HCT116 (cell line): Measurements from ENCODE around the gene RGS18. TPM values are rescaled to one million over a fixed set of nuclear protein-coding genes. Genes with fewer than 3 reads are reported as not detected.

Experiments used
- ATAC-seq: fragments of 200-7000 bp; cut with Tn5 transposase; 2 replicates; pipeline ENCODE4 v1.9.1; 2020; ENCODE audit warnings: mild to moderate bottlenecking, moderate library complexity
- BruUV-seq: library from RNA; stranded (reverse); fragments of 400-500 nt; replicated peaks from 2 replicates; lab custom pipeline; 2021; lab: Mats Ljungman, UMichigan
- CTCF ChIA-PET: fragments of 300-600 bp; sonication (Branson Sonifier 250); formaldehyde crosslinking; loops from one replicate; lab custom pipeline; 2021; ENCODE audit warnings: antibody characterized with exemption; lab: Charles Lee
- POLR2A ChIA-PET: fragments of 300-600, 350-600 bp; sonication (Branson Sonifier 250); formaldehyde crosslinking; loops from one replicate; lab custom pipeline; 2021; ENCODE audit warnings: antibody characterized with exemption; lab: Charles Lee
- RAD21 ChIA-PET, 2 experiments: fragments of 300-600 bp; sonication (Branson Sonifier 250); formaldehyde crosslinking; loops; one replicate each; lab custom pipeline; 2023; ENCODE audit warnings: low total read pairs in 2 of 2; ENCODE audit not compliant: uncharacterized antibody in 2 of 2, unreplicated experiment in 2 of 2, low non-redundant PET in 1 of 2; lab: Charles Lee
- DNase-seq: peaks from one replicate; pipeline ENCODE4 v3.0.0-alpha.2; 2010; ENCODE audit warnings: low read depth, low spot score
- H2AFZ ChIP-seq: fragments of 200-600 bp; shearing (Covaris generic), sonication (generic); 2 replicates; pipeline ENCODE4 v1.6.1; 2017; ENCODE audit warnings: low read depth, mixed run types, mixed read lengths, antibody characterized with exemption, low read length; ENCODE audit not compliant: poor library complexity, severe bottlenecking
- H3K27ac ChIP-seq: 2 replicates; pipeline ENCODE4 v1.5.1; 2012; ENCODE audit warnings: low read depth, low read length
- H3K27me3 ChIP-seq: fragments of 200-600 bp; sonication (generic); 2 replicates; pipeline ENCODE4 v1.6.1; 2016; ENCODE audit warnings: mixed run types, low read length, mixed read lengths; ENCODE audit not compliant: insufficient read depth
- H3K36me3 ChIP-seq, 2 experiments: fragments of 200-500 bp in 1 of 2; fragments of 200-600 bp in 1 of 2; sonication (Bioruptor generic) in 1 of 2; sonication (generic) in 1 of 2; 2 replicates each; pipeline versions ENCODE4 v1.5.1 to v1.6.1; 2014 to 2016; ENCODE audit warnings: low read length in 2 of 2, inconsistent platforms in 1 of 2, mixed read lengths in 1 of 2, mixed run types in 1 of 2; ENCODE audit not compliant: insufficient read depth in 2 of 2, control insufficient read depth in 1 of 2
- H3K4me1 ChIP-seq, 2 experiments: fragments of 200-600 bp in 1 of 2; sonication (generic) in 1 of 2; 2 replicates each; pipeline versions ENCODE4 v1.5.1 to v1.6.1; 2012 to 2017; ENCODE audit warnings: low read length in 2 of 2, inconsistent platforms in 1 of 2, mild to moderate bottlenecking in 1 of 2, mixed read lengths in 1 of 2, mixed run types in 1 of 2, moderate library complexity in 1 of 2; ENCODE audit not compliant: insufficient read depth in 2 of 2, control insufficient read depth in 1 of 2
- H3K4me2 ChIP-seq: fragments of 200-600 bp; sonication (generic); 2 replicates; pipeline ENCODE4 v1.6.1; 2017; ENCODE audit warnings: mixed run types, low read length, mixed read lengths
- H3K4me3 ChIP-seq, 2 experiments: fragments of 200-600 bp in 1 of 2; sonication (generic) in 1 of 2; replicated peaks in 1 of 2; 2 replicates each; pipeline ENCODE4 v1.5.1; 2011 to 2016; ENCODE audit warnings: low read length in 2 of 2, control low read depth in 1 of 2, low read depth in 1 of 2, mild to moderate bottlenecking in 1 of 2, mixed read lengths in 1 of 2, mixed run types in 1 of 2
- H3K79me2 ChIP-seq: fragments of 200-600 bp; sonication (generic); 2 replicates; pipeline ENCODE4 v1.6.1; 2017; ENCODE audit warnings: mild to moderate bottlenecking, mixed run types, low read length, moderate library complexity, mixed read lengths; ENCODE audit not compliant: insufficient read depth
- H3K9ac ChIP-seq: fragments of 200-600 bp; sonication (generic); 2 replicates; pipeline ENCODE4 v1.6.1; 2016; ENCODE audit warnings: low read length, mixed read lengths
- H3K9me2 ChIP-seq: fragments of 200-600 bp; sonication (generic), shearing (Covaris generic); 2 replicates; pipeline ENCODE4 v1.6.1; 2017; ENCODE audit warnings: mixed run types, mild to moderate bottlenecking, moderate library complexity; ENCODE audit not compliant: insufficient read depth
- H3K9me3 ChIP-seq, 2 experiments: fragments of 200-500 bp in 1 of 2; fragments of 200-600 bp in 1 of 2; sonication (Bioruptor generic) in 1 of 2; sonication (generic) in 1 of 2; 2 replicates each; pipeline ENCODE4 v1.6.1; 2014 to 2017; ENCODE audit warnings: low read length in 2 of 2, mixed read lengths in 2 of 2, inconsistent platforms in 1 of 2, low read depth in 1 of 2, mild to moderate bottlenecking in 1 of 2, mixed run types in 1 of 2, moderate library complexity in 1 of 2; ENCODE audit not compliant: control insufficient read depth in 1 of 2, insufficient read depth in 1 of 2
- H4K20me1 ChIP-seq: fragments of 200-600 bp; sonication (generic), shearing (Covaris generic); 2 replicates; pipeline ENCODE4 v1.6.1; 2017; ENCODE audit warnings: mixed run types, mild to moderate bottlenecking, moderate library complexity; ENCODE audit not compliant: insufficient read depth
- ATF3 ChIP-seq: IDR thresholded peaks from 2 replicates; pipeline ENCODE4 v1.6.1; 2012
- CEBPB ChIP-seq: IDR thresholded peaks from 2 replicates; pipeline ENCODE4 v1.6.1; 2012; ENCODE audit warnings: low read depth
- CTCF ChIP-seq, 3 experiments: fragments of 200-600 bp in 1 of 3; sonication (generic) in 1 of 3; IDR thresholded peaks in 2 of 3; conservative IDR thresholded peaks in 1 of 3; 2 replicates each; pipeline ENCODE4 v1.5.1; 2012 to 2017; ENCODE audit warnings: low read depth in 2 of 3, low read length in 2 of 3, antibody characterized with exemption in 1 of 3, borderline replicate concordance in 1 of 3, control low read depth in 1 of 3, mild to moderate bottlenecking in 1 of 3, mixed read lengths in 1 of 3, mixed run types in 1 of 3, moderate library complexity in 1 of 3; ENCODE audit not compliant: insufficient read depth in 1 of 3
- EGR1 ChIP-seq: IDR thresholded peaks from 2 replicates; pipeline ENCODE4 v1.6.1; 2012; ENCODE audit warnings: low read depth
- EZH2phosphoT487 ChIP-seq: fragments of 200-600 bp; IDR thresholded peaks from 2 replicates; pipeline ENCODE4 v1.6.1; 2018; ENCODE audit warnings: antibody characterized with exemption, borderline replicate concordance
- FOSL1 ChIP-seq: IDR thresholded peaks from 2 replicates; pipeline ENCODE4 v1.6.1; 2012; ENCODE audit warnings: low read depth
- MAX ChIP-seq: IDR thresholded peaks from 2 replicates; pipeline ENCODE4 v1.6.1; 2012
- RAD21 ChIP-seq: IDR thresholded peaks from 2 replicates; pipeline ENCODE4 v1.6.1; 2012; ENCODE audit warnings: low read depth, mild to moderate bottlenecking
- REST ChIP-seq: IDR thresholded peaks from 2 replicates; pipeline ENCODE4 v1.6.1; 2012; ENCODE audit warnings: low read depth
- SIN3A ChIP-seq: IDR thresholded peaks from 2 replicates; pipeline ENCODE4 v1.6.1; 2012; ENCODE audit warnings: low read depth
- TCF7L2 ChIP-seq: IDR thresholded peaks from 2 replicates; pipeline ENCODE4 v1.7.0; 2011; ENCODE audit warnings: borderline replicate concordance, inconsistent platforms; ENCODE audit not compliant: insufficient read depth, insufficient read length; ENCODE audit errors: extremely low read depth
- ZBTB33 ChIP-seq: IDR thresholded peaks from 2 replicates; pipeline ENCODE4 v1.6.1; 2011; ENCODE audit warnings: mild to moderate bottlenecking, low read length, moderate library complexity; ENCODE audit not compliant: insufficient replicate concordance; ENCODE audit errors: extremely low read depth
- ZFX ChIP-seq: fragments of 450-650 bp; IDR thresholded peaks from 2 replicates; pipeline ENCODE4 v1.6.1; 2017
- intact Hi-C: fragments of 100-400 bp; cut with micrococcal nuclease; formaldehyde crosslinking; loops from 2 replicates; pipeline ENCODE4 v1.10.0; 2022
- total RNA-seq: library from RNA; stranded (reverse); gene quantifications from one replicate; pipeline ENCODE4 v1.2.1, GENCODE V29; 2021; ENCODE audit not compliant: unreplicated experiment

RGS18 gene
- total RNA-seq, 1 experiment from 2014 or later, result not detected

- H3K27ac ChIP-seq, result no peak overlapping the region
- no peaks in the 10 kb centered on the region for H4K20me1 ChIP-seq
- BruUV-seq, result no TSS peak
- RAD21 ChIA-PET, result no interaction called here
- POLR2A ChIA-PET, result no interaction called here
- H3K4me2 ChIP-seq, result no peak overlapping the region
- DNase-seq (no peak), ATAC-seq (no peak)
- TF ChIP-seq EGR1, result no peak
- no peaks in the 10 kb centered on the region for H3K4me1 ChIP-seq
- H3K4me3 ChIP-seq, result no peak overlapping the region
- no peak overlapping the region for H2AFZ ChIP-seq
- H3K79me2 ChIP-seq, result no peaks in the 10 kb centered on the region
- H3K36me3 ChIP-seq, result no peaks in the 10 kb centered on the region
- CTCF ChIA-PET, result no interaction called here
- no peak overlapping the region for H3K9ac ChIP-seq
- intact Hi-C loops, result no loop called here
- H3K27me3 ChIP-seq, result no peaks in the 10 kb centered on the region
- no peaks in the 10 kb centered on the region for H3K9me3 ChIP-seq
- H3K9me2 ChIP-seq, result no peaks in the 10 kb centered on the region
Observed at GRCh38 chr1:192109576-192109975, 48.7 kb upstream of the RGS18 start.

- CTCF ChIA-PET, result no interaction called here
- intact Hi-C loops, result no loop called here
- no TSS peak for BruUV-seq
- TF ChIP-seq ATF3, result no peak
- TF ChIP-seq RAD21, result no peak
- no peak for TF ChIP-seq ZBTB33
- no peak for TF ChIP-seq EZH2phosphoT487
- TF ChIP-seq MAX, result no peak
- TF ChIP-seq REST, result no peak
- TF ChIP-seq CTCF (IDR thresholded peaks at IDR 0.05 in 2 of 3, conservative IDR thresholded peaks at IDR 0.05 in 1 of 3; ENCODE audit: borderline replicate concordance in 1 of 3, insufficient read depth in 1 of 3, low read depth in 2 of 3, low read length in 2 of 3), result no peak
- no peak for TF ChIP-seq CEBPB
- TF ChIP-seq ZFX, result no peak
- no peak for TF ChIP-seq SIN3A
- no peak for TF ChIP-seq FOSL1
- no peak for TF ChIP-seq TCF7L2
Observed at GRCh38 chr1:192115000-192115399, 43.3 kb upstream of the RGS18 start.

More at GRCh38 chr1:192115000-192115399, 43.3 kb upstream of the RGS18 start:
- Histone ChIP-seq H4K20me1 (no peaks in the 10 kb centered on the region), H3K79me2 (no peaks in the 10 kb centered on the region), H3K27ac (no peak overlapping the region), H2AFZ (no peak overlapping the region), H3K27me3 (no peaks in the 10 kb centered on the region), H3K4me1 (no peaks in the 10 kb centered on the region), H3K9ac (no peak overlapping the region), H3K9me2 (no peaks in the 10 kb centered on the region), H3K9me3 (no peaks in the 10 kb centered on the region), H3K4me2 (no peak overlapping the region), H3K36me3 (no peaks in the 10 kb centered on the region), H3K4me3 (no peak overlapping the region)
- ChIA-PET RAD21 (no interaction called here), POLR2A (no interaction called here)
- no peak for ATAC-seq
- no peak for DNase-seq
